Measurements from ENCODE around the gene ZNF562. TPM values are rescaled to one million over a fixed set of nuclear protein-coding genes. Genes with fewer than 3 reads are reported as not detected.

ZNF562 gene
- total and polyA plus RNA-seq, 2 experiments from 2014 or later, result 6.3 to 22.2 TPM

DNA sequence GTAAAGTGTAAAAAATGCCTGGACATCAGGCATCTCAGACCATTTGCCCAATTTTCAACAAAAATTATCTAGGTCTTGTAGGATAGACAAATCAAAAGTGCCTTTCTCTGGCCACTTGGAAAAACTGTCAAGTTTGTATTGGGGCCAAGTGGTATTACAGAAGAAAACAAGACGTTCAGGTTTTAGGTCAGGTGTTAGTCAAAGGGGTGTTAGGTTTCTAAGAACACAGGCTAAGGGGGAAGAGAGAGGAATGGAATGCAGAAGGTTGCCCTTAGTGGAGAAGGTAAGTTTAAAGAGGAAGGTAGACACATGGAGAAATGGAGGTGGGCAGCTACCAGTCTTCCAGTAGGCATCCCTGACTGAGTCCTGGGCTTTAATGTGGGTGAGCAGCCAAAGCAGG is 33.9 kb downstream of the ZNF562 start:
- no peak overlapping the region for H3K27ac ChIP-seq
- H3K36me3 ChIP-seq, result no peaks in the 10 kb centered on the region
- no peak overlapping the region for H3K4me3 ChIP-seq
- no peaks in the 10 kb centered on the region for H3K4me1 ChIP-seq (ENCODE audit: low read depth)
- TF ChIP-seq, protein P1, sequence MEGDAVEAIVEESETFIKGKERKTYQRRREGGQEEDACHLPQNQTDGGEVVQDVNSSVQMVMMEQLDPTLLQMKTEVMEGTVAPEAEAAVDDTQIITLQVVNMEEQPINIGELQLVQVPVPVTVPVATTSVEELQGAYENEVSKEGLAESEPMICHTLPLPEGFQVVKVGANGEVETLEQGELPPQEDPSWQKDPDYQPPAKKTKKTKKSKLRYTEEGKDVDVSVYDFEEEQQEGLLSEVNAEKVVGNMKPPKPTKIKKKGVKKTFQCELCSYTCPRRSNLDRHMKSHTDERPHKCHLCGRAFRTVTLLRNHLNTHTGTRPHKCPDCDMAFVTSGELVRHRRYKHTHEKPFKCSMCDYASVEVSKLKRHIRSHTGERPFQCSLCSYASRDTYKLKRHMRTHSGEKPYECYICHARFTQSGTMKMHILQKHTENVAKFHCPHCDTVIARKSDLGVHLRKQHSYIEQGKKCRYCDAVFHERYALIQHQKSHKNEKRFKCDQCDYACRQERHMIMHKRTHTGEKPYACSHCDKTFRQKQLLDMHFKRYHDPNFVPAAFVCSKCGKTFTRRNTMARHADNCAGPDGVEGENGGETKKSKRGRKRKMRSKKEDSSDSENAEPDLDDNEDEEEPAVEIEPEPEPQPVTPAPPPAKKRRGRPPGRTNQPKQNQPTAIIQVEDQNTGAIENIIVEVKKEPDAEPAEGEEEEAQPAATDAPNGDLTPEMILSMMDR (IDR thresholded peaks at IDR 0.05; ENCODE audit: low read depth, low read length), result no peak
- no peak for DNase-seq (ENCODE audit: low read depth in 1 of 2, low spot score in 1 of 2)
- no peaks in the 10 kb centered on the region for H3K27me3 ChIP-seq
- no peaks in the 10 kb centered on the region for H3K9me3 ChIP-seq (ENCODE audit: low read depth)

DNA sequence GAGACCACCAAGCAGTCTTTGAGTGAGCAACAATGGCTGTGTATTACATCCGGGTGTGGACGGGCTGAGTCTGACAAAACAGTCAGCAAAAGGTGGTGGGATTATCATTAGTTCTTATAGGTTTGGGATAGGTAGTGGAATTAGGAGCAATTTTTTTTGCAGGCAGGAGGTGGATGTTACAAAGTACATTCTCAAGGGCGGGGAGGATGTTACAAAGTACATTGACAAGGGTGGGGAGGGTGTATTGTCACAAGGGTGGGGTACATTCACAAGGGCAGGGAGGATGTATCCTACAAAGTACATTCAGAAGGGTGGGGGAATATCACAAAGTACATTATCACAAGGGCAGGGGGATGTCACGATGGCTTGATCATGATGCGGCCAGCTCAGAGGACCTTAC is 38.9 kb downstream of the ZNF562 start:
- TF ChIP-seq, protein P1 (IDR thresholded peaks at IDR 0.05; ENCODE audit: low read depth, low read length), result no peak
- no peaks in the 10 kb centered on the region for H3K9me3 ChIP-seq (ENCODE audit: low read depth)
- no peaks in the 10 kb centered on the region for H3K27me3 ChIP-seq
- DNase-seq (ENCODE audit: low read depth in 1 of 2, low spot score in 1 of 2), result no peak
- peaks cover 7% of the 10 kb centered on the region for H3K36me3 ChIP-seq
- no peak overlapping the region for H3K4me3 ChIP-seq
- H3K4me1 ChIP-seq (ENCODE audit: low read depth), result no peaks in the 10 kb centered on the region
- no peak overlapping the region for H3K27ac ChIP-seq

DNA sequence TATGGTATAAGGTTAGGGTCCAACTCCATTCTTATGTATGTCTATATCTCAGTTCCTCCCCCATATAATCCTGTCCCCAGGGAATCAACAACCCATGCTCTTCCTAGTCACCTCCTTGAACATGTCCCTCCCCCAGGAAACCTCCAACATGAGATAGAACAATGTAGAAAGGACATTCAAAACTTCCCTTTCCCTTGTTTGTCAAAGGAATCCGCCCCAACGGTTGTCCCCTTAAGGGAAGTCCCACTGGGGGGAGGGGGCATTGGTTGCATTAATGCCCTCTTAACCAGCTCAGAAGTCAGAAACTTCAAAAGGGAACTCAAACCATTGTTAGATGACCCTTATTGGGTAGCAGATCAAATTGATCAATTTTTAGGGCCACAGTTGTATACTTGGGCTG is 47.0 kb downstream of the ZNF562 start:
- TF ChIP-seq, protein P1 (IDR thresholded peaks at IDR 0.05; ENCODE audit: low read depth, low read length), result no peak
- Histone ChIP-seq H3K27me3 (no peaks in the 10 kb centered on the region), H3K4me3 (no peak overlapping the region), H3K4me1 (ENCODE audit: low read depth) (peaks cover 17% of the 10 kb centered on the region), H3K9me3 (ENCODE audit: low read depth) (no peaks in the 10 kb centered on the region), H3K27ac (no peak overlapping the region), H3K36me3 (no peaks in the 10 kb centered on the region)
- DNase-seq (ENCODE audit: low read depth in 1 of 2, low spot score in 1 of 2), result no peak

DNA sequence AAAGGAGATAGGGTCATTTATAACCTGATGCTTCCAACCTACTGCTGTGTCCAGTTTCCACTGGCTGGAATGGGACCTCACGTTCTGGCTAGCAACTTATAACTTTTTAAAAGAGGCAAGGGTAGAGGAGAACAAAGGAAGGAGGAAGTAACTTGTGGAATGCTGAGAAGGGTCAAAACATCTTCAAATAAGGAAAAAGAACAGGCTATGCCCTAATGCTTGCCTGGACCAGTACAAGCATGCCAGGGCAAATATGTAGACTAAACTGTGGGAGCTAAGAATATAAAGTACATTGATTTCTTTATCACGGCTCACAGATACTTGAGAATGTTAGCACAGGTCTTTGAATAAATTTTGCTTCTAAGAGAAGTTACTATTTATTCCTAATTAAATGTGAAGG is 52.4 kb downstream of the ZNF562 start:
- Histone ChIP-seq H3K9me3 (ENCODE audit: low read depth) (no peaks in the 10 kb centered on the region), H3K4me1 (ENCODE audit: low read depth) (peaks cover 34% of the 10 kb centered on the region), H3K36me3 (peaks cover 20% of the 10 kb centered on the region), H3K27me3 (no peaks in the 10 kb centered on the region), H3K4me3 (peak overlapping the region; percentile 93), H3K27ac (peak overlapping the region; percentile 100)
- no peak for DNase-seq (ENCODE audit: low read depth in 1 of 2, low spot score in 1 of 2)
- TF ChIP-seq, protein P1 (IDR thresholded peaks at IDR 0.05; ENCODE audit: low read depth, low read length), result no peak

DNA sequence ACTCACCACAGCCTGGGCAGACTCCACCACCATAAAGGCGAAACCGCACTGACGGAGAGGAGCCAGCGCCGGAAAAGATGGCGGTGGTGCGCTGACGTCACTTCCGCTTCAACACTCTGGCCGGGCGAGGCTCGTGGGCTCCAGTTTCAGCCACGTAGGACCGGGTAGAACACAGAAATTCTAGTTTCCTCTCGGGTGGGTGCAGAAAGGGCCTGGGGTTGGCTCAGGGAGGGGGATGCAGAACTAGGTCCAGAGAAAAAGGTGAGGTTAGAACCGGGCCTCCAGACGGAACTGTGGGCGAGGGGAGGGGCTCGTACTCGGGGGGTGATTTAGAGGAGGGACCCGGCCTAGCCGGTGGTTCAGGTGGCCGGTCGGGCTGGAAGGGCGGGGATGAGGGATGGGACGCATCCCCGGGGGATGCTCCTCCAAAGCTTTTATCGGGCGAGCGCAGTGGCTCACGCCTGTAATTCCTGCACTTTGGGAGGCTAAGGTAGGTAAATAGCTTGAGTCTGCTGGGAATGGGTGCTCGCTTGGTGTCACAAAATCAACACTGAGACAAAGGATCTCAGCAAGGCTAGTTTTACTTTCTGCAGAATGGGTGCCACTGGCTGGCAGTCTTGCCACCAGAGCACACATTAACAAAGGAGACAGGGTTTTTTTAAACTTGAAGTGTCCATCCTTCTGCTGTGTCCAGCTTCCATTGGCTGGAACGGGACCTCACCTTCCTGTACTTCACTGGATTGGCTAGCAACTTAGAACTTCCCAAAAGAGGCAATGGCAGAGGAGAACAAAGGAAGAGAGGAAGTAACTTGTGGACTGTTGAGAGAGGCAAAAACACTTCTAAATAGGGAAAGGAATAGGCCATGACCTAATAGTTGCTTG is 53.5 kb downstream of the ZNF562 start, which contains the start of gene ZNF561:
TSS of gene ZNF561 (minus strand) at position 77 of the 882 bp plus-strand sequence. CDS start 1,776 bp downstream, outside the sequence.
- no peaks in the 10 kb centered on the region for H3K27me3 ChIP-seq
- no peaks in the 10 kb centered on the region for H3K9me3 ChIP-seq (ENCODE audit: low read depth)
- TF ChIP-seq, protein P1 (IDR thresholded peaks at IDR 0.05; ENCODE audit: low read depth, low read length), result no peak
- peaks cover 24% of the 10 kb centered on the region for H3K4me1 ChIP-seq (ENCODE audit: low read depth)
- H3K36me3 ChIP-seq, result peaks cover 30% of the 10 kb centered on the region
- peak within 1 kb of the TSS; percentile 100 for H3K27ac ChIP-seq
- peak within 1 kb of the TSS; percentile 93 for H3K4me3 ChIP-seq
- DNase-seq (ENCODE audit: low read depth in 1 of 2, low spot score in 1 of 2), result peak; percentile 94
